GM18907 (cell line): ENCODE data around the gene NRG3.

ENCODE experiments used
- ATAC-seq: cut with Tn5 transposase; IDR thresholded peaks from one replicate; pipeline ENCODE4 v1.9.1; 2021; ENCODE audit warnings: mild to moderate bottlenecking, moderate library complexity; ENCODE audit not compliant: unreplicated experiment

The NRG3 gene

DNA sequence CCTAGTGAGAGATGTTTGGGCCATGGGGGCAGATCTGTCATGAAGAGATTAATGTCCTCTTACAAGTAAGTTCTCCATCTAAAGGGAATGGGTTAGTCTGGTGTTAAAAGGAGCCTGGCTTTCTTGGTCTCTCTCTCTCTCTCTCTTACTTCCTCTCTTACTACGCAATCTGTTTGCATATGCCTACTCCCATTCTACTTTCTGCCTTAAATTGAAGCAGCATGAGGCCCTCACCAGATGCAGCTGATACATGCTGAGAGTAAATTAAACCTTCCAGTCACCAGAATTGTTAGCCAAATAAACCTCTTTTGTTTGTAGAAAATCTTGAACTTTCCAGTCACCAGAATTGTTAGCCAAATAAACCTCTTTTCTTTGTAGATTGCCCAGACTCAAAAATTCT, 884.1 kb downstream of the NRG3 start:
- ATAC-seq: no peak

DNA sequence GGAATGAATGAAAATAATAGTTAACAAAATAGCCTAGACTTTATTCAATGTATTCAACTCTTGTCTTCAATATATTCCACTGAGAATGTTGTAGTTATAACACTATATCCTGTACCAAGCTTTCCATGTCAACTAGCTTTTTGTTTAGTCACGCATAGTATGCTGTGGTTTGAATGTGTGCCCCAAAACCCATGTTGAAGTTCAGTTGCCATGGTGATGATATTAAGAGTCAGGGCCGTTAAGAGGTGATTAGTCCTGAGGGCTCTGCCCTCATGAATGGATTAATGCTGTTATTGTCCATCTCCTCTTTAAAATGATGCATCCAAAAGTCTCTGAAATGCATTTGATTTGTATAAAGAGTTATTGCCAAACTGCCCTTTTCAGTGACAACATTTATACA, 887.6 kb downstream of the NRG3 start:
- ATAC-seq: no peak

DNA sequence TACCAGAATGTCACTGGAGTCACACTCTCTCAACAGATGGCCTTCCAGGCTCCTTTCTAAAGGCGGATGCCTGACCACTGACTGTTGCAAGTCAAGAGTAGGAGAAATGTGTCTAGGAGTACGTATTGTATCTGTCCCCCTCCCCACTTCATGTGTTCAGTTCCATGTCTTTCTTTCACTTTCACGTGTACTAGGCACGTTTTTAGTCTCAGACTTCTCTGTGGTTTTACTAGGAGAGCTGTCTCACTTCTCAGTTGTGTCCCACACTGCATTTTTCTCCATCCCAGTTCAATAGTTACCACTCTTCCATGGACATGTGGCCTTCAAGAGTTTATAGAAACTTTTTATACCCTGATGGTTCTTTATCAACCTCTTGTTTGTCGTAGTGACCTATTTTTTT, 893.0 kb downstream of the NRG3 start:
- ATAC-seq: no peak

DNA sequence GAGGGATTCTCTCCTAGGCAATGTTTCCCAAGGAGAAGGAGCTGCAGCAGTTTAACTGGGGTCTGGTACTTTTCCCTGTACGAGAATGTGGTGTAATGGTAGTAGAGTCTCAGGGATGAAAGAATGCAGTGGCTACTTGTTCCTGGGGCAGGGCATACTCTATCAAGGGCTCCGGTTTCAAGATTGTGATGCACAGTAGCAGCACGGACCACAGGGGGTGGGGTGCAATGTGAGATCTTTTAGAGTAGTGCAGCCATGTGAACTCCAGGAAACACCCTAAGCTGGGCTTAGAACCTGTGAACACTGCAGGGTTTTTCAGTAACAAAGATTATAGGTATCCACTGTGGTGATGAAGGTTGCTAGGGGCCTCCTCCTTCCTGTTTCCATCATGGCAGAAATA, 903.9 kb downstream of the NRG3 start:
- no peak for ATAC-seq

DNA sequence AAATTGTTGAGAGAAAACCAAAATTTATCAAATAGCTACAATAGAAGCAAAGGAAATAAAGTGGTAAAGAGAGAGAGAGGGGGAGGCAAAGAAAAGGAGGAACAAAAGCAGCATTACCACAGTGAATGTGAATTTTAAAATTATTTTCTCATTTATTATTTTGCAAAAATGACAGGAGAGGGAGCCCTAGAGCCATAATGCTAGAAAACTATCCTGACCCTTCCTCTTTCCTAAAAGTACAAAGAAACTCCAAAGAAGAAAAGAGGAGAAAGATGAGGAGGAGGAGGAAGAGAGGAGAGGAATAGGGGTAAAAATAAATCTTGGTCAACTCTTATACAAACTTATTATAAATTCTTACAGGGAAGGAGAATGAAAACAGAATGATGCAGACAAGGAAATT, 921.5 kb downstream of the NRG3 start:
- no peak for ATAC-seq

DNA sequence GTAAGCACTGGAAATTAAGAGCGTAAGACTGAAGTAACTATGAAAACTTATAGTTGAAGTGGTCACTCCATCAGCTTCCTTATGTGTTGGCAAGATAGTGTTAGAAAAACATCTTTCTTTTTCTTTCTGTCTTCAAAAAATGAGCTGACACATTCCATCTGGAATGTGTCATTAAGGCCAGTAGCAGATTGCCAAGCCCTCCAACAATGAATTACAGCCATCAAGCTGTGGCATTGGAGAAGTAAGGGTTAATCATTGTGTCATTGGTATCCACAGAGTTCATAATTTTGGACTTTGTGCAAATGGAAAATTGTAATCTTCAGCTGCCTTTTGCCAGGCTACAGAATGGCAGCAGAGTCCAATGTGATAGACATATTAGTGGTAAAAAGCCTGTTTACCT, 926.3 kb downstream of the NRG3 start:
- ATAC-seq: no peak

DNA sequence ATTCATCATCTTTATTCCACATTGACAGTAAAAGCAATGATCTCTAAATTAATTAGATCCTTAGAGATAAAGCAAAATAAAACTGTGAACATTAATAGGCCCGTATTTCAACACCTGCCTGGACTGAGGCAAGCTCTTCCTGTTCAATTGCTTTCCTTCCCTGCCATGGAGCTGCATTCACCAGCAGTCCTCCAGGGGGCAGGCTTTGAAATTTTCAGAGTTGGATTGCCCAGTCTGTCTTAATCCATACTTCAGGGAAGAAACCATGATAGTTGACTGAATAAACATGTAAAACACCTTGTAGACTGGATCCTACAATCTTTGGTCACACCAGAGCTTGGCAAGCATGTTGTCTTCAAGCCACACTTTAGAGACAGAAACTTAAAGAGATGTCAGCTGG, 936.6 kb downstream of the NRG3 start:
- no peak for ATAC-seq

DNA sequence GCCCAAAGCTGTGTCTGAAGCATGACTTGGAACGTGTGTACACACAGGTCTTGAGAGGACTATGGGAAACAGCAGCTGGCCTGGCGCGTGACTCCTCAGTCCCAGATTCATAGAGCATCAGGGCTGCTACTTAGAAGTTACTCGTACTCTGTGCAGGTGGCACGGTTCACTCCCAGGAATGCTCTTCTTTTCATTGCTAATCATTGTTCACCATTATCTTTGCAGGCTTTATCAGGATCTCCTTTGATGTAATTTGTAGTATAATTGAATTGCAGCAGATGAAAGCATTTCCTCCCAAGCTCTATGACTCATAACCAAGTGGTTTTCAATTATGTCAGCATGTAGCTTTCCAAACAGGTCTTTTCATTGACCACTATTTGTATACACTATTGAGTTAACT, 938.9 kb downstream of the NRG3 start:
- ATAC-seq: no peak

DNA sequence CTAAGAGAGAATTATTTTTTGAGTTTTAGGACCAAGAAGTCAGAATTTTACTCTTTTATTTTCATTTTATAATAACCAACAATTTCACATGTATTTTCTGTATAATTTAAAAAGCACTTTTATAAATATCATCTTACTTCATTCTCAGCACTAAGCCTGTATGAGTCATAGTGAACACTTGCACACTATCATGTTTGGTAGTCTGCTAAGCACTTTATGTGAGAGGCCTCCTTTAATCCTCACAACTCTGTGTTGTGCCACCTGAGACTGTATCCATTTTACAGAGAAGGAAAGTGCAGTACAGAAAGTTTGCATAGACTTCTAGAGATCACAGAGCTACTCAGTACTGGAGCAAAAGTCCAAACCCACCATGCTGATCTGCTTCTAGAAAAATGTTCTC, 939.6 kb downstream of the NRG3 start:
- ATAC-seq: no peak

DNA sequence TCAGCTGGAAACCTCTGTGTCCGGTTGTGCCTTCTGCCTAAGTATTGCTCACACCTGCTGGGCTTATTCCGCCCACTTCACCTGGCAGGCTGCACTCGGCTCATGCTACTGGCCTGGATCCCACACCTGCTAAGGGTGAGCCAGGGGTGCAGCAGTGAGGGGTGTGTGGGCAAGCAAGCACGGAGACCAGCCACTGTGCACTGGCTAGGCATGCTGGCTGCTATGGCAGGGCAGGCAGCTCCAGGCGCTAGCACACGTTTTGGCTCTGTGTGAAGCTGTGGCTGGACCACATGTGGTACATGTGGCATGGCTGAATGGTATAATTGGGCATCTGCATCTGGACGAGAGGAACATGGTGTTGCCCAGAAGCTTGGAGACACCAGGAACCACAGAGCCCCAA, 940.7 kb downstream of the NRG3 start:
- ATAC-seq: no peak

DNA sequence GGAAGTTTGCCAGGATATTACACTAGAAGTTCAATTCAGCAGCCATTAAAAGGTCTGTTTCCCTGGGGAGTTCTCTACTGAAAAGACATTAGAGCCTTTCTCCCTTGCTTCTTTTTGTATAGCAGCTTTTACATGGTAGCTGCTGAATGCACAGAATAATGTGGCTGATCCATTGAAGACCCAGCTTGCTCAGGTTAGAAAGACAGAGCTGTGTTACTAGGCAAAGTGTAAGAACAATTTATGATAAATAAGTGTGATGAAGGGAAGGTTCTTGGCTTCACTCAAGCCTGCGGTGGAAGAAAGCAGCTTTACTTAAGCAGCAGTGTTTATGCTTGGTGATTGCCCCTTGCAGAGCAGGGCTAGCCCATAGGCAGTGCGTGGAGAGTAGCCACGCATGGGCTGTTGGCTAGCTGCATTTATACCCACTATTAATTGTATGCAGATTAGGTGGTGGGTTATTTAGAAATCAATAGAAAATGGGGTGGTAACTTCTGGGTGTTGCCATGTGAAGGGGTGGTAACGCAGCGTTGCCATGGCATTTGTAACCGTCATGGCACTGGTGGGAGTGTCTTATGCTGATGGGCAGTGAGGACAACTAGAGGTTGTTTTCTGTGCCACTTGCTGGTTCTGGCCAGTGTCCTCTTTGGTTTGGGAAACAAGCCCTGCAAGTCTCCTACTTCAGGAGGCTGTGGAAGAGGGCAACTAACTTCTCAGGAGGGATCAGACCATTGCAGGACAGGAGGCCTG, 942.9 kb downstream of the NRG3 start:
- no peak for ATAC-seq

DNA sequence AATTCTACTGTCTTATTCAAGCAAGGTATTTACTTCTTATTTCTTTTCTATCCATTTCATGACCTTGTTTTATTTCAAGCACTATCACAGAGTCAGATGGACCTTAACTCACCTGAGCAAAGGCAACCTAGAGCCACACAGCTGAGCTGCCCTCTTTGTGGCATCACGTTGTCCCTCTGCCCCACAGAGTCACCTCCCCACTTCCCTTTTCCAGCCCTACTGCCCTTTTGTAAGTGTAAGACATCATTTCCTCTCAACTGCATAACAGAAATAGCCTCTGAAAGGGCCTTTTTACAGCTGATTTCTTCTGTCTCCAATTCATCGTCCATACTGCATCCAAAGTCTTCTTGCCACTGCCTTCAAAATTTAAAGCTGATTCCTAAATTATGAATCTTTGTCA, 946.0 kb downstream of the NRG3 start:
- no peak for ATAC-seq

DNA sequence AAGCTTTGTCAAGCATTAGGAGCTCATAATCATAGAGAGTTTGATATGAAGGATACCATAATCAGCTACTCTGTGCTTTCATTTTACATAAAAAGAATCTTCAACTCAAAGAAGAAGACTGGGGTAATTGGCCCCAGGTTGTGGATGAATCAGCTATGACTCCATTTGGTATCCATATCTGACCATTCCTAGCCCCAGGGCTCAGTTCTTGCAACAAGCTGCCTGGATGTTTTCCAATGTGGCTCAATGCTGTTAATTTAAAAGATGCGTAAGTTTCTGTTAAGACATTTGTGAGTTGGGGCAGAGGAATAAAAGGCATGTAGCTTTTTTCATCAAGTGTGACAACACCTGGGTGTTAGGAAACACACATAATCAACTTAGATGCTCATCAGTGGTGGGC, 951.1 kb downstream of the NRG3 start:
- ATAC-seq: no peak

DNA sequence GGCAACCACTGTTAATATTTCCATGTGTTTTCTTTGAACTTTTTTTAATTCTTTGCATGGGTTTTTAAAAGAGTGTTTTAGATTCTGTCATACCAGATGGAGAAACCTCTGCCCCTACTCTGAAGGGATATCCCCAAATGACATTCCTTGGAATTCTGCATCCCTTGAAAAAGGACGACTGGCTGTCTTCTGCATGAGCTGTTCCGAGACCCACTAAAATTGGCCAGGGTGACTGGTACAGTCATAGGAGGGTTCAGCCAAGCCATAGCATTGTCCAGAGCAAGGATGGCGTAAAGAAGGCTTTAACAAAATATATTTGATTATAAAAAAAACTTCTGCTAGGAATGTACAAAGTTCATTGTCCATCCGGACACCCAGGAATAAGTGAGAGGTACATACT, 952.9 kb downstream of the NRG3 start:
- ATAC-seq: no peak

DNA sequence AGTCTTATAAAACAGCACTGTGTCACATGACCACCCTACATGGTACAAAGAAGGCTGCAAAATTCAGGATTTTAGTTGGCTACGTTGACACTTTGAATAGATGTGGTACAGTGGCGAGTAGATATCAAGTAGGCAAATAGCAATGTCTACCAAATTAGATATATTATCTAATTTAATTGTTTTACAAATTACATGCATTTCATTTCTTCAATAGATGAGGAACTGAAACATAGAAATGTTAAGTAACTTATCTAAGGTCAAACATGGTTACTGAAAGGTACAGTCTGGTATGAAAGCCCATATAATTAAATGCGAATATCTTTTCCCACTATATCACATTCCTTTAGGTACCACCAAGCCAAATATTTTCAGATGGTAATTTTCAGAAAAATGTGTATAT, 972.2 kb downstream of the NRG3 start:
- no peak for ATAC-seq

DNA sequence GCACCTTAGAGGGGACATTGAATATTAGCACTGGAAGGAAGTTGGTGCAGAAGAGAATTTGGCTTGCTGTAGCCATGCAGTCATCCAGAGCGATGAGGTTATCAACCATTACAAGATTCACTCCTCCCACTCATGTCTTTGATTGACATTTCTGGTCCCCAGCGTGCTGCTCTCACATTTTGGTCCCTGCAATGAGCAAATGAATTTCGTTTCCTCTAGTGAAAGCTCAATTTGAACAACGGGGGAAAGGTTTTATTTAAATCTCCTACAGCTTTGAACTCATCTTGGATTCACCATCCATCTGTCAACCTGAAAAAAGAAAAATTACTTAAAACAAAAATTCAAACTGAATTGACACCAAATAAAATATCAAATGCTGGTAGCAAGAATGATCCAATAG, 975.2 kb downstream of the NRG3 start:
- no peak for ATAC-seq

DNA sequence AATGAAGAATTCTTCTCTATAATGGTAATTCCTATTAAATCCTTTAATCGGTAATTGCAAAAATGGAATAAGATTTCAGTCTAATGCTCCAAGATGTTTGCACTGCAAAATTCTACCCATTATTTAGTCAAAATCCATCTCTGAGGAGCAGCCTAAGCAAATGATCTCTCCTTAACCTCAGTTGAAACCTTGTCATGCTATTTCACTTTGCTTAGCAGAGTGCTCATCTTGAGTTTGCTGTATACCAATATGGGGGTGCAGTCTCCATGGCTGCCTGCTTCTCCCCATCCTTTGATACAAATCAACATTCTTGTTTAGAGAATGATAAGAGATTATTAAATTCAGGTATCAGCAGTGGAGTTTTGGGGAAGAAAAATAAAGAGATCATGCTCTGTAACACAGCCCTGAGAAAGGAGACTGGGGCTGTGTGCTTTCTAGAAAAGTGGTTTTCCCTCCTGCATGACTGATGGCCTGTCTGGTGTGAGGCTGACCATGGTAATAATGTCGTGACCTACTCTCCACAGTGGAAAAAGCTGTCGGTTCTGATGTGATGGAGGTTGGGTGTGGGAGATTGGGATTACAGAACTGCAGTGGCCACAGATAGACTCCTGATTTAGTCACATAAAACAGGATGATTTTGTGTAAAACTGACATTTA, 982.1 kb downstream of the NRG3 start:
- ATAC-seq: no peak

DNA sequence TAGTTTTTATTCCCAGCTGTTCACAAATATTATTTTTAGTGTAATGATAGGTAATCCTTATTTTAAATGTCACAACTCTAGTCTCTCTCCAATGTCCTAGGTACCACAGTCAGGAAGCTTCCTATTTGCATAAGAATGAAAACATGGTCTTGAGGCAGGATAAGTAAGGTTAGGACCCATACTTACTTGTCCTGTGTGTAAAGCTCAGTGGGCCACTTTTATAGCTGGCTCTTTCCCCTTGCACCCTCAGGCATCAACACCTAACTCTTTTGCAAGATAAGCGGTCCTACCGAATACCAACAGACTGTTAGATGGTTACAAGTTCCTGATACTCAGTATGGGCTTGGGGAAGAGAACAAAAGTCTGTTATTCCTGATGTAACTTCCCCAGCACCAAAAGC, 986.9 kb downstream of the NRG3 start:
- ATAC-seq: no peak

DNA sequence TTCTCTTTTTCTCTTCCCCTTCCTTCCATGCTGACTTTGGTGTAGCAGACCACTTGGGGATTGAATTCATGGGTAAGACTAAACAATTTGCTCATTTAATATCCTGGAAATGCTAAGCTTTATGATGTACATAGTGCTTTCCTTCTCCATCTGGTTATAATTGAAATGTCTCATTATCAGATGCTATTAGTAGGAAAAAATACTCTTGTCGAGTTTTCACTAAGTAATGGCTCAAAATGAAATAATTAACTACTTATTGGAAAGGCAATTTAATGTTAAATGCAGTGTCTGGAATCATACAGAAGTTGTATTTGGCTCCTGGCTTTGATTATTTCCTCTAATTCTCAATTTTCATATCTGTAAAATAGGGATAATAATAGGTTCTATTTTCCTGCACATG, 990.4 kb downstream of the NRG3 start:
- ATAC-seq: no peak

DNA sequence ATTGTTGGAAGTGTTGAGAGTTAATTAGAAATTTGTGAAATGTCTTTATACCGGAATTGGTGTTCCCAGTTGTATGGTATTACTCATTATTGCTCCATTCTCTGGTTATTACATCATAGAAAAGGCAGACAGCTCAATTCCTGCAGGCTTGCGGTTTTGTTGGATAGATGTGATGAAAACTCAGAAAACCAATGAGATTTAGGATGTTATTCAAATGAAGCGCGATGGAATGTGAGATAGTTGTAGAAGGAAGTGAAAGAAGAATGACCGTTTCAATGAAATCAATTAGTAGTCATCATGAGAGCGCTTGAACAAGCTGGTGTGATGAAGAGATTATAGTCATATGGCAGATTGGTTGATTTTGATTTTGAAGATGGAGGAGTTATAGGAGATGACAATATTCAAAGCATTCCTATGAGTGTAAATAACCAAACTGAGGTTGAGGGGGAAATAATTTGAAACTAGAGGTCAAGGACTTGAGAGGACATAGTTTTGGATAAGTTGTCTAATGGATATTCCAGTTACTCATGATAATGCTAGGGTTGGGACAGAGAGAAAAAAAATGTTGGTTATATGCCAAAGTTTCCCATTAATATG, 991.5 kb downstream of the NRG3 start:
- ATAC-seq: no peak

DNA sequence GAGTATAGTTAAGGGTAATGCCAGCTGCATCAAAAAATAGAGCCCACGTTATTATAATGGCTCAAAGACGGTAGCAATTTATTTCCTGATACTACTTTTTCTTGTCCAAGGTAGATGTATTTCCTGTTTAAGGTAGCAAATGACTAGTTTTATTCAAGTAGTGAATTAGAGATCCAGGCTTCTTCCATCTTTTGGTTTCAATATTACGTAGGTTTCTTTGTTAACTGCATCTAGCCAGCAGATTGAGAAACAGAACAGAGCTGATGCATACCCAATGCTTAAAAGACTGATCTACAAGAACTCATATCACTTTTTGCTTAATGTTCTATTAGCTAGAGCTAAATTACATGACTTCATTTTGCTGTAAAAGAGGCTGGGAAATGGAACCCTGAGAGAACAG, 992.1 kb downstream of the NRG3 start:
- no peak for ATAC-seq

DNA sequence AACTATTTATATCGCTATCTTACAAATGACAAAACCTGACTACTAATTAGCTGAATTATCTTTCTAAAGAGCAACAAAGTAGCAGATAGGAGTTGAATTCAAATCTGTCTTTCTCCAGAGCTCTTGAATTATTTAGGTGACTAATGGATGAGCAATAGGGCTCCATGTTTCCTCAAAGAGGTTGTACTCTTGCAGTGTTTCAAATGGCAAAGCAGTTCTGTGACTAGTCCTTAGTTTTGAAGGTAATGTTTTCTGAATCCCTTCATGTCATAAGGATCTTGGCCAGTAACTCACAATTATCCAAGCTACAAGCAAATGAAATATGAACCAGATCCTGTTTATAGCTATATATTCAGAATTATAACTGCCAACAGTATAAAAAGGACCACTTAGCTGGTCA, 999.7 kb downstream of the NRG3 start:
- ATAC-seq: no peak
